Kasumi-1 (cell line): ENCODE measurements around the gene SPDYE6.
A peak's percentile ranks its signal among the peaks of the same experiment; 100 is the strongest.
"Not testable (repeated sequence)": the region's sequence is repeated elsewhere in the genome, so short reads cannot be mapped to it uniquely, and the experiment has no call there.

ENCODE experiments used
- DNase-seq, 2 experiments: peaks; one replicate each; lab custom pipeline; 2025; lab: John Stamatoyannopoulos, UW

SPDYE6 gene, protein sequence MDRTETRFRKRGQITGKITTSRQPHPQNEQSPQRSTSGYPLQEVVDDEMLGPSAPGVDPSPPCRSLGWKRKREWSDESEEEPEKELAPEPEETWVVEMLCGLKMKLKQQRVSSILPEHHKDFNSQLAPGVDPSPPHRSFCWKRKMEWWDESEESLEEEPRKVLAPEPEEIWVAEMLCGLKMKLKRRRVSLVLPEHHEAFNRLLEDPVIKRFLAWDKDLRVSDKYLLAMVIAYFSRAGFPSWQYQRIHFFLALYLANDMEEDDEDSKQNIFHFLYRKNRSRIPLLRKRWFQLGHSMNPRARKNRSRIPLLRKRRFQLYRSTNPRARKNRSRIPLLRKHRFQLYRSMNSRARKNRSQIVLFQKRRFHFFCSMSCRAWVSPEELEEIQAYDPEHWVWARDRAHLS

DNA sequence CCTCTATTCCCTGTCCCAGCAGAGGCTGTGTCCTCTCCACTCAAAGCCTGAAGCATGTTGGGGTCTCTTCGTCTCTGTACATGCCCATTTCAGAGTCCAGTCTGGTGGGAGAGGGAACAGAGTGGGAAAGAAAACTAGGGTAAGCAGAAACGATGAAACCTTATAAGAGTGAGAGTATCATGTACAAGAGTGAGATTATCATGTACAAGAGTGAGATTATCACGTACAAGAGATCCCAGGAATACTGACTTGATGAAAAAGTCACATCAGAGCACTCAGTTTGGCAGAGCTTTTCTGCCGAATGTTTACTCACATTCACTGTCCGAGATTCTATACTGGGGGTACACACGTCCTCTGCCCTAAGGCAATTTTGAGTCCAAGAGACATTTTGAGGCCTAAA lies at the start of gene SPDYE6:
Gene SPDYE6 (minus strand): TSS at position 101 of the 400 bp plus-strand sequence. CDS start 421 bp downstream, outside the sequence.
- not testable (repeated sequence) for DNase-seq

DNA sequence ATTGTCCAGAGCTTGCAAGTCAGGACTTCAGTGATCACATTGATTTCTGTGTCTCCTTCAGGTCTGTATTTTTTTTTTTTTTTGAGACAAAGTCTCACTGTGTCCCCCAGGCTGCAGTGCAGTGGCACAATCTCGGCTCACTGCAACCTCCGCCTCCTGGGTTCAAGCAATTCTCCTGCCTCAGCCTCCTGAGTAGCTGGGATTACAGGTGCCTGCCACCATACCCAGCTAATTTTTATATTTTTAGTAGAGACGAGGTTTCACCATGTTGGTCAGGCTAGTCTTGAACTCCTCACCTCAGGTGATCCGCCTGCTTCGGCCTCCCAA lies 48.6 kb upstream of the SPDYE6 start:
- not testable (repeated sequence) for DNase-seq

DNA sequence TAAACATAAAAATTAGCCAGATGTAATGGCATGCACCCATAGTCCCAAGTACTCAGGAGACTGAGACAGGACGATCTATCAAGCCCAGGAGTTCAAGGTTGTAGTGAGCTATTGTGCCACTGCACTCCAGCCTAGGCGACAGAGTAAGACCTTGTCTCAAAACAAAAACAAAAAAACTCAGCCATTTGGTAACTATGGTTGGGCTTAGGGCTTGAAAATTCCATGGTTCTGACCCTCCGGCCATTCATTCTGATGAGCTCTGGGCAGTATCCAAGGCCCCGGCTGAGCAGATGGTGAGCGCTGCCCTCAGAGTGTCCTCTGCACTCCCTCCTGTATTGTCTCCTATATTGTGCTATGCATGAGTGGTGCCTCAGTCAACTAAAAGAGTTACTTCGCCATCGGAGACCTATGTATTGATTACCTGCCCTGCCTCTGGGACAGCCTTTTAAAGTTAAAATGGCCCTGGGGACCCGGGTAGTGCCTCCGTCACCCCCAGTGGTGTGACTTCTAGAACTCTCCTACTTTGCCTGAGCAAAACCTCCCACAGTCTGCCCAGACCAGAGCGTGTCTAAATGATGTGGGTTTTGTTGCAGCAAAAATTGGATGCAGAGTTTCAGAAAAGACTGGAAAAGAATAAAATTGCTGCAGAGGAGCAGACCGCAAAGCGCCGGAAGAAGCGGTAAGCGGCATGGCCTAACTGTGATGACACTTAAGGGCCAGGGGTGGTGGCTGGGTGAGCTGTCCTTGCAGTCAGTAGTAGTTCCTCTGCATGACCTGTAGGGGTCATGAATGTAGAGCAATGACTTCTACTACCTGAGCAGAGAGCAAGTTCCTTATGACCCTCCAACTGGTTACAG lies 48.0 kb upstream of the SPDYE6 start:
- DNase-seq = peak; percentile 95 to 97

DNA sequence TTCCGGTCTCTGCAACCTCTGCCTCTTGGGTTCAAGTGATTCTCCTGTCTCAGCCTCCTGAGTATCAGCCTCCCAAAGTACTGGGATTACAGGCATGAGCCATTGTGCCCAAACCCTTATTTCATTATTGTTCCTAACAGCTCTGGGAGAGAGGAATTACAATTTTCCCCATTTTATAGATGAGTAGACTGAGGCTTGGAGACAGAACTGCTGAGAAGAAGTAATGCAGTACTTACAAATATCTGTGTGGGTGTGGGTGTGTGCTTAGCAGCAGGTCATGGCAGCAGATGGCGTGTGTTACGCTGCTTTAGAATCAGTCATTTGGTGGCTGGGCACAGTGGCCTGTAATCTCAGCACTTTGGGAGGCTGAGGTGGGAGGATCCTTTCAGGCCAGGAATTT lies 47.3 kb upstream of the SPDYE6 start:
- no peak for DNase-seq

DNA sequence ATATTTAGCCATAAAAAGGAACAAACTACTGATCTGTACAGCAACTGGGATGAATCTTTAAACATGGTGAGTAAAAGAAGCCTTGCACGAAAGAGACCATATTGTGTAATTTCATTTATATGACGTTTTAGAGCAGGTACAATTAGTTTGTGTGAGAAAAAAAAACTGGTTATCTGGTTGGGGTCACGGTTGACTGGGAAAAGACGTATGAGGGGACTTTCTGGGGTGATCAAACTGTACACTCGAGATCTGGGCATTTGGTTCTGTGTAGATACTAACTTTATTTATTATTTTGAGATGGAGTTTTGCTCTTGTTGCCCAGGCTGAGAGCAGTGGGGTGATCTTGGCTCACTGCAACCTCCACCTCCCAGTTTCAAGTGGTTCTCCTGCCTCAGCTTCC lies 44.1 kb upstream of the SPDYE6 start:
- DNase-seq = no peak

DNA sequence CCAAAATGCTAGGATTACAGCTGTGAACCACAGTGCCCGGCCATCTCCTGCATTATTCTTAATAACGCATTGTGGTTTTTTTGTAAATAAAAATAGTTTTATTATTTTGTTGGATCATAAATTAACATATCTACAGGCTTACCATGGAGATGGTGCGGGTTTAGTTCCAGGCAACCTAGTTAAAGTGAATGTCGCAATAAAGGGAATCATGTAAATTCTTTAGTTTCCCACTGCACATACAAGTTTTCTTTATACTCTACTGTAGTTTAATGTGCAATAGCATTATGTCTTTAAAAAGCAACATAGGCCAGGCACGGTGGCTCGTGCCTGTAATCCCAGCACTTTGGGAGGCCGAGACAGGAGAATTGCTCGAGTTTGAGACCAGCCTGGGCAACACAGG lies 42.3 kb upstream of the SPDYE6 start:
- DNase-seq = no peak

DNA sequence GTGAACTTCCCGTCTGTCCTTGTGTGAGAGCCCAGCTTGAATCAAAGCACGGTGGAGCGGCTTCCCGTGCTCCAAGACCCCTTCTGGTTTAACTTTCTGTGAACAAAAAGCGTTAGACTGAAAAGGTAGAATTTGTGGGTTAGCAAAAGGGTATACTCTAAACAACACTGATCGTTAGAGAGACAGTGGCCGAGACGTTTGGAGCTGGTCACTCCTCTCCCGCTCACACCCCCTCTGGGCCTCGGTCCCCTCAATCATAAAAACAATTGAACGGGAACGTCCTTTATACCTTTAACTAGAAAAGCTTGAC lies 40.4 kb upstream of the SPDYE6 start:
- peak in 1 of 2 experiments; percentile 51 for DNase-seq

DNA sequence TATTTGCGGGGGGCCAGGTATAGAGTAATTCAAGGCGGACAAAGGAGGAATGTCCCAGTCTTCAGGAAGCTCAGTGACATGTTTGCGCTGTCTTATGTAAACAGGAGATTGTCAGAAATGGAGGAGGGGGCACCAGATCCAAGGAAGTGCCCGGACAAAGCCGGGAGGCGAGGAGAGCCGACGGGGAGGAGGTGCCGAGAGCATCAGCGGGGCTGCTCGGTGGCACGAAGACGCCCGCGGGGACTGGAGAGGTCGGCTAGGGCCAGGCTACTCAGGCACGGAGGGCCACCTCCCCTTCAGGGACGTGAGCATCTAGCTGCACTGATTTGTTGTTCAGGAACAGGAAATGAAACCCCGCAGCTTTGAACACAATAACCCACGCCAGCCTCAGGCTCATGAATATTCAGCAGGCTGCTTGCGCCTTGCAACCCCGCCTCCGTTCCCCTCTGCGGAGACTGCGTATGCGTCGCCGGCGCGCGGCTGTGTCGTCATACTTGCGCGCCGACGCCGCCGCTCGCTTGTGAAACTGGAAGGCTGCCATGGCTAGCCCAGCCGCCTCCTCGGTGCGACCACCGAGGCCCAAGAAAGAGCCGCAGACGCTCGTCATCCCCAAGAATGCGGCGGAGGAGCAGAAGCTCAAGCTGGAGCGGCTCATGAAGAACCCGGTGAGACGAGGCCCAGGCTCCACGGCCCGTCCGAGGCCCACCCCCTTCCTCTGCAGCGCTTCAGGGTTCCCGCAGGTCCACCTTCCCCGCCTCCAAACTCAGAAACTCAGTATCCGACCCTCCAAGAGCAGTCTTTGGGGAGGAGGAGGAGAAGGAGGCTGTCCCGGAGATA lies 39.8 kb upstream of the SPDYE6 start, which contains the start of gene PRKRIP1:
Gene PRKRIP1 (plus strand): TSS at position 491 of the 837 bp plus-strand sequence. CDS start 49 bp downstream, at position 540.
- DNase-seq = peak; percentile 68 to 83

DNA sequence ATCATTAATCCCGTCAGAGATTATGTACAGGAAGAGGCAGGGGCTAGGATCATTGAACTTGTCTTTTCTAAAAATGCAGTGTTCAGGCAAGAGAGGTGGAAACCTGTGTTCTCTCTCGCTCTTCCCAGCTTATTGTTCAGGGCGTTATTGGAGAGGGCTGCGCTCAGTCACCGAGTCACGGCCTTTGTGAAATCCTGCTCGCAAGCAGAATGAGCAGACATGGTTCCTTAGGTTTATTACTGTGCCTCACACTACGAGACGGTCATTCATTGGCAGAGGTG lies 39.3 kb upstream of the SPDYE6 start:
- DNase-seq = no peak

DNA sequence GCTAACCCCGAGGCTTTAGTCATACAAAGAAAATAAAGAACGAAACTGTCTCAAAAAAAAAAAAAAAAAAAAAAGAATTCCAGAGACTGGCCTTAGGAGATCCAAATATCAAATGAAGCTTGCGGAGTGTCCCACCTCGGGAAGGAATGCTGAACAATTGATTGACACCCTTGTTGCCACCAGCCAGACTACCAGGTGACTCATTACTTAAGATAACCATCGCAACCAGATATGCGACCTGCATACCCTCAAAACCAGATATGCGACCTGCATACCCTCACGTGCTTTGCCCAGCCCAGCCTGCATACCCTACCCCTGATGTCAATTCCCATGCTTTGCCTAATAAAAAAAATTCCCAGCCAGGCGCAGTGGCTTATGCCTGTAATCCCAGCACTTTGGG lies 37.2 kb upstream of the SPDYE6 start:
- DNase-seq = no peak

DNA sequence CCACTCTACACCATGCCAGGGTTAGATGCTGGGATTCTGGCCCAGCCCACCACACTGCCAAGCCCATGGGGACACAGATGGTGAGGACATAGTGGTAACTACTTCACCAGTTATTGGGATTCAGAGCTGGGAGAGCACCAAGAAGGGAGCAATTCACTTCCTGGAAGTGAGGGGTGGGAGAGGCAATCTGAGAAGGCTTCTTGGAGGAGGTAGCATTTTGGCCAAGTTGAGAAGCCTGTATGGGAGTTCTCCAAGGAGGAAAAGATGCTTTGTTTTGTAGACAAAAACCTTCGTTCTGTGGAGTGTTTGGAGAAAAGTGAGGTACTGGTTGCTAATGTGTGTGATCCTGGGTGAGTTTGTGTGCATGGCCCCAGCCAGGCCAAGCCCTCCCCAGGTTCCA lies 36.1 kb upstream of the SPDYE6 start:
- DNase-seq = no peak

DNA sequence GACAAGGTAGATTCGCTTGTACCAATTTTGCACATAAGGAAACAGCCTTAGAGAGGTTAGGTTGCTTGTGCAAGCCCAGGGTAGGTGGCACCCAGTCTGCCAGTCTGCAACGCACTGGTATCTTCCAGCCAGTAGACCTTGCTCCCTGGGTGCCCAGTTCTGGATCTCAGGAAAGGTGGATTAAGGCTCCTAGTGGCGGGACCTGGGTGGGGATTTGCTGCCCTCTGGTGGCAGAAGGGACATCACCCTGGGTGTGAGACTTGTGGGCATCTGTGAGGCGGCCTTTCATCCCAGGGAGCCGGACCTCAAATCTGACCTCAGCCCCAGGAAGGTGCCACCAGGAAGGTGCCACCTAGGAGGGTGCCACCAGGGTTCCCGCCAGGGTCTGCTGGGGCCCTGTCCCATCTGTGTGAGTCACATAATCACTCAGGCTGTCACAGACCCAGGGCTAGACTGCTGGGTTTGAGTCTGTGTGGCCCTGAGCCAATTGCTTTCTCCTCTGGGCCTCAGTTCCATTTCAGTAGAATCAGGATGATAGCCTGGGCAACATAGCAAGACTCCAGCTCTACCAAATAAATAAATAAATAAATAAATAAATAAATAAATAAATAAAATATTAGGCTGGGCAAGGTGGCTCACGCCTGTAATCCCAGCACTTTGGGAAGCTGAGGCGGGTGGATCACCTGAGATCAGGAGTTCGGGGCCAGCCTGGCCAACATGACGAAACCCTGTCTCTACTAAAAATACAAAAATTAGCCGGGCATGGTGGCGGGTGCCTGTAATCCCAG lies 34.6 kb upstream of the SPDYE6 start:
- DNase-seq = peak; percentile 35 to 61

DNA sequence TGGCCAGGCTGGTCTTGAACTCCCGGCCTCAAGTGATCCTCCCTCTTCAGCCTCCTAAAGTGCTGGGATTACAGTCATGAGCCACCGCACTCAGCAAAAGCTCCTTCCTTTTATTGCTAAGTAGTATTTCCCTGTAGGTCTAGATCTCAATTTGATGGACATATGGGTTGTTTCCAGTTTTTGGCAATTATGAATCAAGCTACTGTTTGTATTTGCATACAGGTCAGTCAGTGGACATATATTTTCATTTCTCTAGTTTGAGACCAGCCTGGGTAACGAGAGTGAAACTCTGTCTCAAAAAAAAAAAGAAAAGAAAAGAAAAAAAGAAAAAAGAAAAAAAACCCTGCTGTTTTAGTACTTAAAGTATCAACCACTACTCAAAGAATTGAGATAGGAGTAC lies 33.6 kb upstream of the SPDYE6 start:
- DNase-seq = no peak

DNA sequence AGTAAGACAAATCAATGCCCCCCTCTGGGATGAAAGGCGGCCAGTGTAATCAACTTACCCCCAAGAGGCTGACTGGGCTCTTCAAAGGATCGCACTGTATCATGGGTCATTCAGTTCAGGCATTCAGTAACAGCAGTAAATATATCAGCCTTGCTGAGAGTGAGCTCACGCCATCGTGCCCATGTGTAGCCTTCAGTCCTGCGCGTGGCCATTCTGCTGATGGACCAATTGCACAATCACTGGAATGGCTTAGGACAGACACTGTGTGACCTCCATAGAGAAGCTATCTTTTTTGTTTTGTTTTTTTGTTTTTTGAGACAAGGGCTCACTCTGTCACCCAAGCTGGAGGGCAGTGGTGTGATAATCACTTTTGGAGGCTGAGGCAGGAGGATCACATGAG lies 30.8 kb upstream of the SPDYE6 start:
- DNase-seq = no peak

DNA sequence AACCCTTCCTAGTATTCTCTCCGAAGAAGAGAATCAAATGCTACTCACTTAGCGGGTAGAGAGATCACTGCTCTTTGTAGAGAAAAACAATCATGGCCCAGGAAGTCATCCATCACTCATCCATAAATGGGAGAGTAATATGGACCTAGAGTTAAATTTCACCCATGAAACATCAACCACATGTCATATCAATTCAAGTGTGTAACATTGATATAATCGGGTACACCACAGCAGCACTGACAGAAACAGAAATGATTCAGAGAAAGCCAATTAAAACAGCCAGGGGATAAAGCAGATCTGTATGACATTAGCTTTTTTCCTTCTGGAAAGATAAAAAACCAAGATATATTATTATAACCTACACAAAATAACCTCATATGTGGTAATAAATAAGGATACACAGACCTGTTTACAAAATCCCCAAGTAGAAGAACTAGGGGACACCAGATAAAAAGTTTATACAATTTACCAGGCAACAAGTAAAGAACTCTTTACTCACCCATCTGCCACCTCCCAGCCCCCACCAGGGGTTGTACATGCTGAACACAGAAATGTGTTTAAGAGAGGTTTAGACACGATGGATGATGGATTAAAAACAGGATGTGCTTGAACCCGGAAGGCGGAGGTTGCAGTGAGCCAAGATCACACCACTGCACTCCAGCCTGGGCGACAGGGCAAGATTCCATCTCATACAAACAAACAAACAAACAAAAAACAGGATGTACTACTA lies 25.6 kb upstream of the SPDYE6 start:
- not testable (repeated sequence) for DNase-seq

DNA sequence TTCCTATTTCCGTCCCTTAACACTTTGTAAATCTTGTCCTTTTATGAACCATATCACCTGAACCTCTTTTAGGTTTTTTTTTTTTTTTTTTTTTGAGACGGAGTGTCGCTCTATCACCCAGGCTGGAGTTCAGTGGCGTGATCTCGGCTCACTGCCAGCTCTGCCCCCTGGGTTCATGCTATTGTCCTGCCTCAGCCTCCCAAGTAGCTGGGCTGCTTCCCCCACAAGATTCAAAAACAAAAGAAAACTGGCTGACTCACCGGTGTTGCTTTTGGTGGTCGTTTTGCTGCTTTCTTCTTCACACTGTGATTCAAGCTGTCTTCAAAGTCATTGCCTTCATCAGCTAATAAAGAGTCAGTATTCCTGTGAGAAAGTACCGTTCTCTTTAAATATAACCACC lies 24.6 kb upstream of the SPDYE6 start:
- not testable (repeated sequence) for DNase-seq

DNA sequence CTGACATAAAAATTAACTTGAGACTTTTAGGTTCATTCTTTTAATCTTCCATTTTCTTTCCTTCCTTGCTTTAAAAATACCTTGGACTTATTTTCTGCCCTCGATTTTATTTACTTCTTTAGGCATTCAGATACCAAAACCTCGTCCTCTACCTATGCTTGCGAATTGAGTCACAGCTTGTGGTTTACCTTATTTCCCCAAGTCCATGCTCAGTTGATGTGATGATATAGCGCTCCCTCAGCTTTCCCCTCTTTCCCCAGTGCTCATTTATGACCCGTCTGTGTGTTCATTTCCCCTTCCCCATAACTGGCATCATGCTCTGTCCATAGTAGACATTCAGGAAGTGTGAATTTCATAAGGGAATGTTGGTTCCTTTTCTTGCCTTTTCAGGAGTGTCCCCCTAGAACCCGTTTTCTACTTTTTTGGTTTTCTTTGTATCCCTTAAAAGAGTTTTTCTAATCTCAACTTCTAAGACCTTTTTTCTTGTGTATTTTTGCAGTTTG lies 20.8 kb upstream of the SPDYE6 start:
- DNase-seq = no peak

DNA sequence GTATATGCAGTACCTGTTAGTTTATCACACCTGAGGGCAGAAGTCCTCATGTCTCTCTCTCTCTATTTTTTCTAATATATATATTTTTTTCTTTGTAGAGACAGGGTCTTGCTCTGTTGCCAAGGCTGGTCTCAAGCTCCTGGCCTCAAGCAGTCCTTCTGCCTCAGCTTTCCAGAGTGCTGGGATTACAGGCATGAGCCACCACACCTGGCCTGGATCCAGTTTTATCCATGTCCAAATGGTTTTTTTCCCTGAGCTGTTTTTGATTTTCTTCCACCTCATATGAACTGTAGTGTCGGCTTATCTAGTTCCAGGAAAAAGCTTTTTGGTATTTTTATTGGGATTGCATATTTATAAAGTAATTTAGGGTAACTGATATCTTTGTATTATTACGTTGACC lies 16.6 kb upstream of the SPDYE6 start:
- not testable (repeated sequence) for DNase-seq

DNA sequence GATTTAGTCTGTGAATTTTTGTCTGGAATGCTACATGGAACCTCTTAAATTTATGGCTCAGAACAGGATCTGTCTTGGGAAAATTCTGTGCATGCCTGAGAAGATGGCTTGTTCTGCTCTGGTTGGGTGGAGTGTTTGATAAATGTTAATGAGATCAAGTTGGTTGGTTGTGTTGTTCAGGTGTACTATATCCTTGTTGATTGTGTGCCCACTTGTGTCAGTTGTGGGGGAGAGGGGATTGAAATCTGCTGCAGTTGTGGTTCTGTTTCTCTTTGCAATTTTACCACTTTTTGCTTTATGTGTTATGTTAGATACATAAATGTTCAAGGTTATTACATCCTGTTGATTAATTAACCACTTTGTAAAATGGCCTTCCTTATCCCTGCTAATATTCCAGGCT lies 13.8 kb upstream of the SPDYE6 start:
- DNase-seq = not testable (repeated sequence)

DNA sequence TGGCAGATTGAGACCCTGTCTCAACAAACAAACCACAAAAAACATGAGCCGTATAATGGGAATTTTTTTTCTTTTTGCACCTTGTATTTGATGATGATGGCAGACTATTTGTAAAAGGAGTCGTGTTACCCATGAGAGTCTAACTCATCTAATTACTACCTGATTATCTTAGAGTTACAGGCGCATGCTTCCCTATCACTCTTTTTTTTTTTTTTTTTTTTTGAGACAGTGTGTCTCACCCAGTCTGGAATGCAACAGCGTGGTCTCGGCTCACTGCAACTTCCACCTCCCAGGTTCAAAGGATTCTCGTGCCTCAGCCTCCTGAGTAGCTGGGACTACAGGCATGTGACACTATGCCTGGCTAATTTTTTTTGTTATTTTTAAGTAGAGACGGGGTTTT lies 9.1 kb upstream of the SPDYE6 start:
- not testable (repeated sequence) for DNase-seq

DNA sequence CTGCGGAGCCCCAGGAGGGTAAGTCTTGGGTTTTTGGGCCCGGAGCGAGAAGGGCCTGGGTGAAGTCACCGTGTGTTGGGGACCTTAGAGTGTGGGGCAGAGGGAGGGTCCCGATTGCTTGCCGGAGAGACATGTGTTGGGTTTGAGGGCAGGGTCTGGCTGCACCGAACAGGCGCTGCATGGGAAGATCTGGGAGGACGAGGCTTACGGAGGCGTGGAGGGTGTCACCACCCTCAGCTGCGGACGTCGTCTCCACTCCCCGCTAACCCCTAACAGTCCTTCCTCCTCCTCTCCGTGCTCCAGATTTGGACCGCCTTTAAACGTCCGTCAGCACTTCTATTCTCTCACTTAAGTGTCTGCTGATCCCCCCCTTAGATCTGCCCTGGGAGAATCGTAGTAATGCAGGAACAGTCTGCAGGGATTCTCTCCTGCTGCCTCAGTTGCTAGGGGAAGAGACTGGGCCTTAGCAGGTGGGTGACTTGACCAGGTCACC lies 8.2 kb upstream of the SPDYE6 start:
- not testable (repeated sequence) for DNase-seq
